ENCODE data around the gene MST1R. TPM values are rescaled to one million over a fixed set of nuclear protein-coding genes. Genes with fewer than 3 reads are reported as not detected.

The MST1R gene
- total RNA-seq, 1 donor, result 0.10 TPM

DNA sequence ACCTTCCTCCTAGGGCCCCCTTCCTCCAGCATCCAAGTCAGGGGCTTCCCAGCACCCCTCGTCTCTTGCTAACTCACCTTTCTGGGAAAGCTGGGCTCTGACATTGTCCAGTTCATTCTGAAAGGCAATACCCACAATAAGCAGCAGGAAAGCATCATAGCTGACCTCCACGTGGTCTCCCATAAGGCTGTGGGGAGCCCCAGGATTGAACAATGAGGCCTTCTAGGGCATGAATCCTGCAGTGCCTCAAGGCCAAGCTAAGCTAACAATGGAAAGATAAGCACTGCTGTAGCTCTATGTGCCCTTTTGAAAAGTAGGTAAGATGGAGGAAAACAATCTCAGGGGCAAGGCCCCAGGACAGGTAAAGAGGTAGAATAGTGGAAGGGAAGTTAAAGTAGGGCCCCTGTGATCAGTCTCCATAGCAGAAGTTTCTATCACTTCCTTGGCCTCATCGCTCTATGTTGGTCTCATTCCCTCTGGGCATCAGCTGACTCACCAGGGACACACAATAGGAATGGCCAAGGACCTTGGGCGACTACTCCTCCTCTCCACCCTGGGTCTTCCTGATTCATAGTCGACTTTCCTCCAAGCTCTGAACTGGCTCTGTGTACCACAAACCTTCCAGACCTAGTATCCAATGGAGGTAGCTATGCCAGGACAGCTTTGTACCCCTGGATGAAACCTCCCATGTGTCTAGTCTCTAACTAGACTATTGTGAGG is 59.0 kb downstream of the MST1R start:
- Histone ChIP-seq H3K27me3 (ENCODE audit: insufficient read depth, low read length) (no peaks in the 10 kb centered on the region), H3K4me1 (ENCODE audit: insufficient read depth, low read length) (no peaks in the 10 kb centered on the region), H3K4me3 (ENCODE audit: low read length) (no peak overlapping the region), H3K9me3 (ENCODE audit: low read depth, low read length) (no peaks in the 10 kb centered on the region)

DNA sequence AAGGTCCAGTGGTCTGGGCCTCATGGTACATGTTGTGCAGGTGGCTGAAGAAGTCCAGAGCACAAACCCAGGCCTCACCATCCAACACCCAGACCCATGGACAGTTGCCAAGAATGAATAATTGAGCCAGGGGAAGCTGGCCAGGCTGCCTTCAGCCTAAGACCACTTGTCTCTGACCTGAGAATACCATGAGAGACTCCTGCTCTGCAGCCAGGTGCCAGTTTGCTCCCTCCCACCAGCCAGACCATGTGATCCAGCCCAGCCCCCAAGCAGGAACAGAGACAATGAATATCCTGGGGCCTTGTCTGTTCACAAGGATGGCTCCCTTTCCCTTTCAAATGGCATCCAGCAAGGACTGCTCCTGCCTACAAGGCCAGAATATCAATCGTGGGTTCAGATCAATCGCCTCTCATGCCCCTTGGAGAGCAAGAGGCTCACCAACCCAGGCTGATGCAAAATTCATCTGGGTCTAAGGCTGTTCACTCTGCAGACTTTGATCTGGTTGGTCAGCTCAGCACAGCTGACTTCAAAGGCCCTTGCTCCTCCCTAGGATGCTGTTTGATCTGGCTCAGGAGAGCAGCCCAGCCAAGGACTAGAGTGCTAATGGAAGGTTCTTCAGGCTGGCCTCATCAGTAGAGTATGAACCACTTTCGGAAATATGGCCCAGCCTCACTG is 60.7 kb downstream of the MST1R start:
- Histone ChIP-seq H3K9me3 (ENCODE audit: low read depth, low read length) (no peaks in the 10 kb centered on the region), H3K4me1 (ENCODE audit: insufficient read depth, low read length) (no peaks in the 10 kb centered on the region), H3K4me3 (ENCODE audit: low read length) (no peak overlapping the region), H3K27me3 (ENCODE audit: insufficient read depth, low read length) (no peaks in the 10 kb centered on the region)

DNA sequence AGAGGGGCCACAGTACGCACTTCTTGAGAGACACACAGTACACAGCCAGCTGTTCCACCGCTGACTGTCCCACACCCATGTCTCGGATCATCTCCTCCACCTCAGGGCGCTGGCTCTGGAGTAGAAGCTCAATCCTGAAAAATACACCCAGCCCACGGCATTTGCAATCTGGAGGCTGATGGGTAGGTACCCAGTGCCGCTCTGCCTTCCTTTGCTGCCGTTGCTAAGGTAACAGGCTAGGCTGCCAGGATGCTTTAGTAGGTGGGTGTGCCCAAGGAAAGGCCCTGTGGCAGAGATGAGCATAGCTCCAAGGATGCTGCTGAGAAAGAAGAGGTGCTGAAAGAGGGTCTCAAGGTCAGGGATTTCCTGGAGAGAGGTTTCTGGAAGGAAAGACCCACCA is 61.9 kb downstream of the MST1R start:
- Histone ChIP-seq H3K27me3 (ENCODE audit: insufficient read depth, low read length) (no peaks in the 10 kb centered on the region), H3K9me3 (ENCODE audit: low read depth, low read length) (no peaks in the 10 kb centered on the region), H3K4me3 (ENCODE audit: low read length) (no peak overlapping the region), H3K4me1 (ENCODE audit: insufficient read depth, low read length) (no peaks in the 10 kb centered on the region)

DNA sequence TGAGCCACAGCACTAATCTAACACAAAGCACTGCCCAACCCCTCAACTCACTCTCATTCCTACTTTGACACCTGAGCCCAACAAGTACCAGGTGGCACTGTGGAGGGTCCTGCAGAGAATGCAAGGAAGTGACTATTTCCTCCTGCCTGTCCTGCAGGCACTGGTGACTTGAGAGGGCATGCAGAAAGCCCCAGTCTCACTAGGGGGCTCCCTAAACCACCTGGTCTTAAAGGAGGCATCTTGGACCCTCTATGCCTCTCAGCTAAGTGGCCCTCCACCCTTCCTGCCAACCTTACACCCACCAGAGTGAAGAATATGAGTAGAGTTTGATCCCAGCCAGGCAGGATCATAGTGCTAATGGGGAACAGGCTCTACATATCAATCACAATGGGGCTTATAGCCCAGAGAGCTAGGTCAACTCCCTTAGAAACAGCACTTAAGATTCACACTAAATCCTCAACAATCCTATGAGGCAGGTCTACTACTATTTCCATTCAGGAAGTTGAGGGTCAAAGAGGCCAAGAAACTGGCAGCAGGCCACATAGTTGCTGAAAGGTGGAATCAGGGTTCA is 62.5 kb downstream of the MST1R start:
- no peak overlapping the region for H3K4me3 ChIP-seq (ENCODE audit: low read length)
- no peaks in the 10 kb centered on the region for H3K27me3 ChIP-seq (ENCODE audit: insufficient read depth, low read length)
- no peaks in the 10 kb centered on the region for H3K9me3 ChIP-seq (ENCODE audit: low read depth, low read length)
- no peaks in the 10 kb centered on the region for H3K4me1 ChIP-seq (ENCODE audit: insufficient read depth, low read length)

DNA sequence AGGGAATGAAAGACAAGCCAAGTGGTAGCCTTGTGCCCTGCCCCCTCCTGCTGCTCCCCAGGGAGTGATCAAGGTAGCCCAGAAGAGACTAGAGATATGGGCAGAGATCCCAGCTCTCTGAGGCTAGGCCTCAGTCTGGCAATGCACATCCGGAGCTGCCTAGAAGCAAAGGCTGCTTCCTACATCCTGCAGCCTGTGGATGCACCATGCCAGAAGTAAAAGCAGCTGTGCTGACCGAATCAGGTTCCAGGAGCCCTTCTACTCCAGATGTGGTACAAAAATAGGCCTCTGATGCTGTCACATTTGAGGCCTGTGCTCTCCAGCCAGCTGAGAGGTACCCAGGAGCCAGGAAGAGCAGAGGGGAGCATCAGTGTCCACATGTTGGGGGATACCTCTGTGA is 63.3 kb downstream of the MST1R start:
- H3K27me3 ChIP-seq (ENCODE audit: insufficient read depth, low read length), result no peaks in the 10 kb centered on the region

DNA sequence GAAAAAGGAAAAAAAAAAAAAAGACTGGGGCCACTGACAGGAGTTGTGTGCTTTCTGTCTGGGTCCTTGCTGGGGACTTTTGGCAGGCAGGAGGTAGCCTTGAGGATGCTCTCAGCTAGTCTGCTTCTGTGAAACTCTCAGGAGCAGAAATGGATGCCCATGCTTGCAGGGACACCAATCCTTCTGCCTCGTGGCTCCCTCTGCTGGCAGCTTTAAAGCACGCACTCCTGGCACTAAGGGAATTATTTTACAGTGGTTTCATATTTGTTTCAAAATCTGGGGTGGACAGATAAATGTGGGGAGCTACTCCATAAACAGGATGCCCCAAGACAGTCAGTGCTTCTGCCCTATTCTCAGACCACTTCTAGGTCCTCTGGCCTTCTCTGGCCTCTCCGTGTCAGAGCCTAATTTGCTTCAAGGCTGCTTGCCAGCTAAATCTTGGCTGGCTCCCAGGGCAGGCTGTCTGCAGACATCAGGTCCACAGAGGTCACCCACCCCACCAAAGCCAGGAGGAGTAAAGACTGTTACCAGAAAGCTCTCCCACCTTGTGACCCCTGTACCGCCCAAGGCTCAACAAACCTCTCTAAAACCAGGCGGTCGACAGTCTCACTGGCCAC is 64.4 kb downstream of the MST1R start:
- no peak overlapping the region for H3K4me3 ChIP-seq (ENCODE audit: low read length)
- H3K9me3 ChIP-seq (ENCODE audit: low read depth, low read length), result no peaks in the 10 kb centered on the region
- no peaks in the 10 kb centered on the region for H3K4me1 ChIP-seq (ENCODE audit: insufficient read depth, low read length)
- H3K27me3 ChIP-seq (ENCODE audit: insufficient read depth, low read length), result no peaks in the 10 kb centered on the region

More for the DNA sequence above, 63.3 kb downstream of the MST1R start:
- no peaks in the 10 kb centered on the region for H3K9me3 ChIP-seq (ENCODE audit: low read depth, low read length)
- H3K4me3 ChIP-seq (ENCODE audit: low read length), result no peak overlapping the region
- H3K4me1 ChIP-seq (ENCODE audit: insufficient read depth, low read length), result no peaks in the 10 kb centered on the region

Other genes with a start within 250 kb of the MST1R start
- 30.7 TPM for gene APEH, start 229.5 kb downstream of the MST1R start, total RNA-seq
- gene MST1, start 214.4 kb downstream of the MST1R start, total RNA-seq, result 2.1 TPM
- gene RNF123, start 214.3 kb downstream of the MST1R start, total RNA-seq, result 6.2 TPM
- 3.8 TPM for gene AMIGO3, start 184.2 kb downstream of the MST1R start, total RNA-seq
- 13.3 TPM for gene GMPPB, start 179.9 kb downstream of the MST1R start, total RNA-seq
- gene IP6K1, start 117.3 kb downstream of the MST1R start, total RNA-seq, result 31.7 TPM
- not detected for gene CDHR4, start 104.0 kb downstream of the MST1R start, total RNA-seq
- gene INKA1, start 100.6 kb downstream of the MST1R start, total RNA-seq, result 1.5 TPM
- 57.9 TPM for gene UBA7, start 89.9 kb downstream of the MST1R start, total RNA-seq
- gene TRAIP, start 47.3 kb downstream of the MST1R start, total RNA-seq, result 3.3 TPM
- not detected for gene CAMKV, start 34.0 kb downstream of the MST1R start, total RNA-seq
- 0.73 TPM for gene MON1A, start 25.9 kb upstream of the MST1R start, total RNA-seq
- gene RBM6, start 36.3 kb upstream of the MST1R start, total RNA-seq, result 59.0 TPM
- gene RBM5, start 185.0 kb upstream of the MST1R start, total RNA-seq, result 375 TPM

All from mononuclear cell (primary cell).